ENCODE measurements around the gene PDE6B.

The PDE6B gene

GRCh38 chr4:653080-653821 lies 27.9 kb downstream of the PDE6B start:
- no peak overlapping the region for H3K4me3 ChIP-seq
- no peak overlapping the region for H3K27ac ChIP-seq
- H3K36me3 ChIP-seq = no peaks in the 10 kb centered on the region
- intact Hi-C loops (cut with DNase I; ENCODE audit: low total_unique reads) = no loop called here
- TF ChIP-seq CTCF (IDR thresholded peaks at IDR 0.05) = no peak
- DNase-seq = no peak
- peaks cover 0 to 41% of the 10 kb centered on the region in 2 donors for H3K27me3 ChIP-seq
- no peaks in the 10 kb centered on the region for H3K9me3 ChIP-seq
- peaks cover 0 to 5% (median 0%) of the 10 kb centered on the region in 4 donors for H3K4me1 ChIP-seq

DNA sequence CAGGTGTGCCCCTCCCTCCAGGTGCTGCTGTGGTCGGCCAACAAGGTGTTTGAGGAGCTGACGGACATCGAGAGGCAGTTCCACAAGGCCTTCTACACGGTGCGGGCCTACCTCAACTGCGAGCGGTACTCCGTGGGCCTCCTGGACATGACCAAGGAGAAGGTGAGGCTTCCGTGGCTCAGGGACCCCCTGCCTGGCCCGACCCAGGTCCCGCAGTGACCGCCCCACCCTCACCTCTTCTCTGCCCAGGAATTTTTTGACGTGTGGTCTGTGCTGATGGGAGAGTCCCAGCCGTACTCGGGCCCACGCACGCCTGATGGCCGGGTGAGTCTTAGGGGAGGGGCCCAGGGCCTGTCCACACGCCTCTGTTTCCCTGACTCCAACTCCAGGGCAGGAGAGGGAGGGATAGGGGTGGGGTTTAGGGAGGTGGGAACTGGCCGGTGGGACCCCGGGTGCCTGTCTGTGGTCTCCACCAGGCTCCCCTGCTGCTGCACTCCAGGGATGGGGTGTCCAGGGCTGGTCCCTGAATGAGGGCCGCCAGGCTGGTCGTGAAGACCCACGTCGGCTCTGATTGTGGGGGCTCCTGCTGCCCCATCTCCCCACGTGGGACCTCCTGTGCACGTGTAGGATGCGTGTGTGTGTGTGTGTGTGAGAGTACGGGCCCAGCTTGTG lies 28.6 kb downstream of the PDE6B start:
- no peak for TF ChIP-seq CTCF (IDR thresholded peaks at IDR 0.05)
- Histone ChIP-seq H3K4me1 (peaks cover 0 to 5% (median 0%) of the 10 kb centered on the region in 4 donors), H3K27ac (no peak overlapping the region), H3K36me3 (no peaks in the 10 kb centered on the region), H3K9me3 (no peaks in the 10 kb centered on the region), H3K4me3 (no peak overlapping the region), H3K27me3 (peaks cover 0 to 34% of the 10 kb centered on the region in 2 donors)
- intact Hi-C loops (cut with DNase I; ENCODE audit: low total_unique reads) = no loop called here
- DNase-seq = no peak

DNA sequence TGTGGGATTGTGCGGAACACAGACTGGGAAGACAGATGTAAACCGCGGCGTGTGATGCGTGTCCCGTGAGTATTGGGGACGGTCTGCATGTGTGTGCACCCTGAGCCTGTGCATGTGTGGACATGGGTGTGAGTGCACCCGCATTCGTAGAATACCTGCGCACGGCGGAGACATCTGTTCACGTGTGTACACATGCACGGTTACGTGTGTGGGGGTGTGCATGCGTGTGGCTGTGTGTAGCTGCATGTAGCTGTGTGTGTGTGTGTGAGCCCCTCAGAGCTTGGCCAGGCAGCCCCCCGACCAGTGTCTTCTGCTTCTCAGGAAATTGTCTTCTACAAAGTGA lies 29.1 kb downstream of the PDE6B start:
- Histone ChIP-seq H3K27me3 (peaks cover 0 to 29% of the 10 kb centered on the region in 2 donors), H3K36me3 (no peaks in the 10 kb centered on the region), H3K4me3 (no peak overlapping the region), H3K9me3 (no peaks in the 10 kb centered on the region), H3K4me1 (peaks cover 0 to 5% (median 0%) of the 10 kb centered on the region in 4 donors), H3K27ac (no peak overlapping the region)
- intact Hi-C loops (cut with DNase I; ENCODE audit: low total_unique reads) = no loop called here
- TF ChIP-seq CTCF (IDR thresholded peaks at IDR 0.05) = no peak
- DNase-seq = no peak

DNA sequence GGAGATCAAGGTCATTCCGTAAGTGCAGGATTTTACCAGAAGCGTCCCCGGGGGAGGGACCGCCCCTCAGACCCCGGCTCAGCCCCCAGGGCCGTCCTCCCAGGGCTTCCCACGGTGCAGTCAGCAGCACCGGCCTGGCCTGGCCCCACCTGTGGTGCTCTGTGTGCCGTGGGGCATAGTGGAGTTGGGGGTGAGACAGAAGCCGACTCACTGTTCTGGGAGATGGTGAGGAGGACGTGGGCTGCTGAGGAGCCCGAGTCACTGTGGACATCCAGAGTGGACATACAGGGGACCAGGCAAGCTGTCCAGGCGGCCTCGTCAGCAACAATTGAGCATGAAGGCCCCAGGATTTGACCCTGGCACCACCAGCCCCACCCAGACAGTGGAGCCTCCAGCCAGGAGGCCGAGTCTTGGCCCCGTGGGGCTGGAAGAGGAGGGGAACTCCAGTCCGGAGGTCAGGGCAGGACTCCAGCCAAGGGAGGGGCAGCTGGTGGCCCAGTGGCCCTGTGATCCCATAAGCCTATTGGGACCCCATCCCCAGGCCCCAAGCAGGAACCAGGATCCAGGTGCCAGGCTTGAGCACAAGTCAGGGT lies 29.6 kb downstream of the PDE6B start:
- intact Hi-C loops (cut with DNase I; ENCODE audit: low total_unique reads) = no loop called here
- H3K27me3 ChIP-seq = peaks cover 0 to 24% of the 10 kb centered on the region in 2 donors
- peaks cover 0 to 5% (median 0%) of the 10 kb centered on the region in 4 donors for H3K4me1 ChIP-seq
- no peak overlapping the region for H3K27ac ChIP-seq
- TF ChIP-seq CTCF (IDR thresholded peaks at IDR 0.05) = no peak
- no peaks in the 10 kb centered on the region for H3K9me3 ChIP-seq
- DNase-seq = no peak
- H3K36me3 ChIP-seq = no peaks in the 10 kb centered on the region
- H3K4me3 ChIP-seq = no peak overlapping the region

DNA sequence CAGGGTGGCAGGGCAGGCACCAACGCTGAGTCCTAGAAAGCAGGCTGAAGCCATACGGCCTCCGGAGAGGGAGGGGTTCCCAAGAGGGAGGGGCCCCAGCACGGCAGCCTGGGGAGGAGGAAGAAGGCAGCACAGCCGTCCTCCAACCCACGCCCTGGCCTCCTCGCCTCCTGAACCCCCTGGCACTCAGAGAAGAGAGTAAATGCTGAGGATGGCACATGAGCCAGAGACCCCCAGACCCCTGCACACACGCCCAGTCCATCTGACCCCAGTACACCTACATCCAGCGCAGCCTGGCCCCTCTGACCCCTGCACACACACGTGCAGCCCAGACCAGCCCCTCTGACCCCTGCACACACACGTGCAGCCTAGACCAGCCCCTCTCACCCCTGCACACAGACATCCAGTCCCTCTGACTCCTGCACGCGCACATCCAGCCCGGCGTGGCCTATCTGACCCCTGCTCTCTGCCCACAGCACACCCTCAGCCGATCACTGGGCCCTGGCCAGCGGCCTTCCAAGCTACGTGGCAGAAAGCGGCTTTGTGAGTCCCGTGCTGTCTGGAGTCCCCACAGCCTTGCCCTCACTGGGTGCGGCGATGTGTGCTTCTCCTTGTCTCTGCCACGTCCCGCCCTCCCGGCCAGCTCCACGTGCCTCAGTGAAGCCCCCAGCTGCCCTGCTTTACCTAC lies 30.2 kb downstream of the PDE6B start:
- Histone ChIP-seq H3K9me3 (no peaks in the 10 kb centered on the region), H3K4me1 (peaks cover 0 to 5% (median 0%) of the 10 kb centered on the region in 4 donors), H3K27me3 (peaks cover 0 to 21% of the 10 kb centered on the region in 2 donors), H3K27ac (no peak overlapping the region), H3K4me3 (no peak overlapping the region), H3K36me3 (no peaks in the 10 kb centered on the region)
- intact Hi-C loops (cut with DNase I; ENCODE audit: low total_unique reads) = no loop called here
- TF ChIP-seq CTCF (IDR thresholded peaks at IDR 0.05) = no peak
- DNase-seq = no peak

Data from tibial artery (tissue), 4 donors.